ENCODE measurements around the gene CAMK2B. TPM values are rescaled to one million over a fixed set of nuclear protein-coding genes. Genes with fewer than 3 reads are reported as not detected.

Gene CAMK2B
- total RNA-seq, 1 experiment from 2014 or later, result 2.4 TPM

- Histone ChIP-seq H3K9me3 (replicated peaks) (no peaks in the 10 kb centered on the region), H3K4me3 (no peak overlapping the region), H3K4me1 (no peaks in the 10 kb centered on the region), H3K27ac (no peak overlapping the region), H3K27me3 (peaks cover 61% of the 10 kb centered on the region), H3K36me3 (no peaks in the 10 kb centered on the region)
- peak in 1 of 2 experiments; percentile 1 for DNase-seq
Measured at GRCh38 chr7:44289341-44290251, 35.8 kb downstream of the CAMK2B start.

GRCh38 chr7:44288811-44289340 lies 36.5 kb downstream of the CAMK2B start:
- no peaks in the 10 kb centered on the region for H3K4me1 ChIP-seq
- no peaks in the 10 kb centered on the region for H3K9me3 ChIP-seq (replicated peaks)
- no peak overlapping the region for H3K27ac ChIP-seq
- DNase-seq, result peak in 1 of 2 experiments; percentile 2
- no peaks in the 10 kb centered on the region for H3K36me3 ChIP-seq
- H3K27me3 ChIP-seq, result peaks cover 67% of the 10 kb centered on the region
- no peak overlapping the region for H3K4me3 ChIP-seq

- no peak overlapping the region for H3K27ac ChIP-seq
- no peaks in the 10 kb centered on the region for H3K36me3 ChIP-seq
- no peaks in the 10 kb centered on the region for H3K9me3 ChIP-seq (replicated peaks)
- H3K27me3 ChIP-seq, result peaks cover 66% of the 10 kb centered on the region
- no peak for DNase-seq
- H3K4me3 ChIP-seq, result no peak overlapping the region
- H3K4me1 ChIP-seq, result no peaks in the 10 kb centered on the region
Measured at GRCh38 chr7:44288381-44288685, 37.1 kb downstream of the CAMK2B start.

DNA sequence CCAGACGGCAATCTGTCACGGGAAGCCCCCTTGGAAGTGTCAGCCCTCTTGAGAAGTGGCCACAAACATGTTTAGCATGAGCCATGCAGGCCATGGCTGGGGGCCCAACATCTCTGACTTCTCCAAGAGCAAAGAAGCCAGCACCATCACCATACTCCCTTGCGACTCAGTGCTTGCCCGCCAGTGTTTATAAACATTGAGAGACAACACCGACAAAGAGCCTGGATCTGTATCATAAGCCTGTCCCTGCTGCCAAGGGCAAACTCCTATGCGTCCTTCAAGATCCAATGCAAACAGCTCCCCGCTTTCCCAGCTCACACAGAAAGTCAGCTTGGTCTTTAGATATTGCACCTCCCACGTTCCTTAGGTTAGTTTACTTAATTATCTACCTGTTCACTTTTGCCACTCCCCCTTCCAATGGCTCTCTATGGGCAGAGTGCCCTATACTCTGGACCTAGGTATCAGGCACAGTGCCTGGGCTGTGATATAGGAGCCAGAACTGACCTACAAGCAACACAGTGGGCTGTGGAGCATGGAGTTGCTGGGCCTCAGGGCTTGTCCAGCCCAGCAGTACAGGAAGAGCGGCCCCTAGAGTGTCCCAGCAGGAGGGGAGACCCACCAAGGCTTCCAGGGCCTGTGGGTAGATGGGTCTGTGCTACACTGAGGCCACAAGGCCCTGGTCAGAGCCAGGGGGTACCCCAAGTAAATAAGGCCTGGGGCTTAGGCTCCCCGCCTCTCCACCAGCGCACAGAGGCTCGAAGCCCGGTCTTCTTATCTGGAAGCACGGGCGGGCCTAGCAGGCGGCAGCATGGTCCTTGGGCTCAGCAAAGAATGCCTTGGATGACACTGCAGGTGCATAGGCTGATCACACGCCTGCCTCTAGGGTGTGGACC lies 37.7 kb downstream of the CAMK2B start:
- no peaks in the 10 kb centered on the region for H3K4me1 ChIP-seq
- H3K36me3 ChIP-seq, result no peaks in the 10 kb centered on the region
- no peak overlapping the region for H3K27ac ChIP-seq
- DNase-seq, result peak in 1 of 2 experiments; percentile 1
- no peak overlapping the region for H3K4me3 ChIP-seq
- no peaks in the 10 kb centered on the region for H3K9me3 ChIP-seq (replicated peaks)
- peaks cover 69% of the 10 kb centered on the region for H3K27me3 ChIP-seq

DNA sequence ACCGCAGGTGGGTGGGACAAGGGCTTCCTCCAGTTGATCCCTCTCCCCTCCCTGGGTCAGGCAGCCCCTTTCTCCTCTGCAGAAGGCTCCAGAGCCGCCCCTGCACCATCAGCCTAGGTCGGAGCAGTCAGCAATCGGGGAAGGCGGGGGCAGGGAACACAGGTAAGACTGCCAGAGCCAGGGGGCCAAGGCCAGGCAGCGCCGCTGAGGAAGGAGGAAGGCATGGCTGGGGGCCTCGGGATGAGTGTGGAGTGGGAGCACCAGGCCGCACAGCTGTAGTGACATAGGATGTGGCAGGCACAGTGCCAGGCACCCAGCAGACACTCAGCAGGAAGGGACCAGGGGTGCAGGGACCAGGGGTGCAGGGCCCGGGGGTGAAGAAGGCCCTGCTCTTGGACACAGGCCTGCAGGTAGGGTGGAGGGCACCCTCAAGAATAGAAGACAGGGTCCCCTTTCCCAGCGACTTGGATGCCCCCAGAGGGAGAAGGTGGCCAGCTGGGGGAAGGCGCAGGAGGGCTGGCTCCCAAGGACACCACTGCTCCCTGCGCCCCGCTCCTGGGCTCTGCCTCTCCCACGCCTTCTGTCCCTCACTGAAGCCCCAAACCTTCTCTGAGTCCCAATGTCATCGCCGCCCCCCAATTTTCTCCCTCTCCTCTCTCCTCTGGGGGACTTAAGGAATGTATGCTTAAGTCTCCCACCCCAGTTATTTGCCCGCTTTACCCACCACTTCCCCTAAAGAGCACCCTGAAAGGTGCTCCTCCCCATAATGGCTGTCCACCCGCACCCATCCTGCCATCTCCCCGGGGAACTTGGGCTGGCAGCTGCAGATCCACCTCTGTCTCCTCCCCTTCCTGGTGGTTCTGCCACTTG lies 38.5 kb downstream of the CAMK2B start:
- no peak overlapping the region for H3K4me3 ChIP-seq
- no peak overlapping the region for H3K27ac ChIP-seq
- peaks cover 71% of the 10 kb centered on the region for H3K27me3 ChIP-seq
- peak in 1 of 2 experiments; percentile 2 for DNase-seq
- no peaks in the 10 kb centered on the region for H3K4me1 ChIP-seq
- H3K9me3 ChIP-seq (replicated peaks), result no peaks in the 10 kb centered on the region
- no peaks in the 10 kb centered on the region for H3K36me3 ChIP-seq

- H3K4me3 ChIP-seq, result no peak overlapping the region
- H3K36me3 ChIP-seq, result no peaks in the 10 kb centered on the region
- no peak for DNase-seq
- H3K27me3 ChIP-seq, result peaks cover 68% of the 10 kb centered on the region
- H3K9me3 ChIP-seq (replicated peaks), result no peaks in the 10 kb centered on the region
- no peaks in the 10 kb centered on the region for H3K4me1 ChIP-seq
- H3K27ac ChIP-seq, result no peak overlapping the region
Measured at GRCh38 chr7:44286182-44286617, 39.2 kb downstream of the CAMK2B start.

DNA sequence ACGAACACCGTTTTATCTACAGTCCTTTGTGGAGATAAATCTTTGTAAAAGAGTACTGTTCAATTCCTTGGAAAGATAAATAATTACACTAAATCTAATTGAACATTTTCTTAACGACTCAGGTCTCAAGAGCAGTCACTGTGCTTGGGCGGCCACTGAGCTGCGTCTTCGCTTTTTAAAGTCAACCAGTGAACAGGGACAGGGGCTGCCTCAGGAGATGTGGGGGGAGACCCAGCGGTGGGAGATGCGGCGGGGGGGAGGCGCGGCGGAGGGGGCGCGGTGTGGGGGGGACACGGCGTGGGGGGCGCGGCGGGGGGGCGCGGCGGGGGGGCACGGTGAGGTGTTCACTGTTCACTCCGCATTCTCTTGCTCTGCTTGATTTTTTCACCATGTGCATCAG lies 39.8 kb downstream of the CAMK2B start:
- Histone ChIP-seq H3K4me1 (no peaks in the 10 kb centered on the region), H3K27me3 (peaks cover 68% of the 10 kb centered on the region), H3K4me3 (no peak overlapping the region), H3K36me3 (no peaks in the 10 kb centered on the region), H3K9me3 (replicated peaks) (no peaks in the 10 kb centered on the region), H3K27ac (no peak overlapping the region)
- DNase-seq, result peak in 1 of 2 experiments; percentile 0

GRCh38 chr7:44284881-44285541 lies 40.4 kb downstream of the CAMK2B start:
- H3K27me3 ChIP-seq, result peaks cover 66% of the 10 kb centered on the region
- H3K9me3 ChIP-seq (replicated peaks), result no peaks in the 10 kb centered on the region
- H3K27ac ChIP-seq, result no peak overlapping the region
- no peaks in the 10 kb centered on the region for H3K36me3 ChIP-seq
- H3K4me3 ChIP-seq, result no peak overlapping the region
- H3K4me1 ChIP-seq, result no peaks in the 10 kb centered on the region
- peak in 1 of 2 experiments; percentile 2 for DNase-seq

DNA sequence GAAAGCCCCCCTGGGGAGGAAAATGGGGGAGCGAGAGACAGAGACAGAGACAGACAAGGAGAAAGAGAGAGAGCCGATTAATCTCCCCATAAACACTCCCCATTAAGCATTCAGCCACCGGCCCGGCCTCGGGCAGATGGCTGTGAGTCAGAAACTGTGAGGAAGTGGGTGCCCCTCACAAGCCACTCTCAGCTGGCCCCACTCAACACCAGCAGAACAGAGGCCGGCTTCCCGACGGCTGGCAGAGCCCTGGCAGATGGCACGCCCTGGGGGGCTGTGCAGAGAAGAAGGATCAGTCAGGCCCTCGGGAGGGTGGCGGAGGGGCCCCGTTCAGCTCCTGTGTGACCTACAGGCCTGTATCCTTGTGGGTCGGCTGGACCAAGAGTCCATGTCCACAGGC lies 41.2 kb downstream of the CAMK2B start:
- DNase-seq, result peak in 1 of 2 experiments; percentile 5
- no peaks in the 10 kb centered on the region for H3K36me3 ChIP-seq
- no peaks in the 10 kb centered on the region for H3K4me1 ChIP-seq
- H3K27ac ChIP-seq, result no peak overlapping the region
- peaks cover 65% of the 10 kb centered on the region for H3K27me3 ChIP-seq
- no peaks in the 10 kb centered on the region for H3K9me3 ChIP-seq (replicated peaks)
- H3K4me3 ChIP-seq, result no peak overlapping the region

DNA sequence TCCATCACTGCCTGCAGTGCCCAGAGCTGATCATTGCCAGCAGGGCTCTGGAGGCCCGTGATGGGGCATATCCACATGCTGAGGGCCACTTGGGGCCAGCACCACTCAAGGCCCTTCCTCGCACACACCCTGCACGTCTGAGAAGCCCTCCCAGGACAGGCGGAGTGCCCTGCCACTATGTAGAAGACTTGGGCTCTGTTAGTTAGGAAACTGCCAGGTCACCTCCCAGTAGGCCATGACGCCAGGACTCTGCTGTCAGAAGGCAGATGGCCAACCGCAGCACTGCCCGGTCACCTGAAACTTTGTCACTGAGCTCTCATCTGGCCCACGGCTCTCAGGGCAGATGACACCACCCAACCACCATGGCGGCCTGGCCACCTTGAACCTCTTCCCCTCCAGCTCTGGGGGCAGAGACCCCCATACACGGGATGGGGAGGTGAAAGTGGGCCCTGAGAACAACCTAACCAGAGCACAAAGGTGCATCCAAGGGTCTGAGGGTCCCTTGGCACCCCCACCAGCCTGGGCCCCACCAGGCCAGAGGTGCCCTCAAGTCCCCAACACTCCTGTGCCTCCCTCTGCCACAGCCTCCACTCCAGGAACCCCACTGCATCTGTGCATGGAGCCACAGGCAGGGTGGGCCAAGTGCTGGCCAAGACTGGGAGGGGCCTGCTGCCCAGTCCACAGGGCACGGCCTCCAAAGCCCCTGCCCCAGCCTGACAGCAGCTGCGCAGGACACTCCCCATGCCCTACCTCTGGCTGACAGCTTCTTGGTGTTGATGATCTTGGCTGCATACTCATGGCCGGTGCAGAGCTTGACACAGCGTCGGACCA lies 41.8 kb downstream of the CAMK2B start:
- H3K27me3 ChIP-seq, result peaks cover 61% of the 10 kb centered on the region
- no peaks in the 10 kb centered on the region for H3K9me3 ChIP-seq (replicated peaks)
- DNase-seq, result peak in 1 of 2 experiments; percentile 3
- H3K27ac ChIP-seq, result no peak overlapping the region
- no peak overlapping the region for H3K4me3 ChIP-seq
- no peaks in the 10 kb centered on the region for H3K36me3 ChIP-seq
- no peaks in the 10 kb centered on the region for H3K4me1 ChIP-seq

GRCh38 chr7:44282601-44283171 lies 42.7 kb downstream of the CAMK2B start:
- Histone ChIP-seq H3K4me3 (no peak overlapping the region), H3K4me1 (no peaks in the 10 kb centered on the region), H3K9me3 (replicated peaks) (no peaks in the 10 kb centered on the region), H3K36me3 (no peaks in the 10 kb centered on the region), H3K27me3 (peaks cover 60% of the 10 kb centered on the region), H3K27ac (no peak overlapping the region)
- no peak for DNase-seq

- peaks cover 60% of the 10 kb centered on the region for H3K27me3 ChIP-seq
- H3K36me3 ChIP-seq, result no peaks in the 10 kb centered on the region
- no peaks in the 10 kb centered on the region for H3K9me3 ChIP-seq (replicated peaks)
- H3K4me3 ChIP-seq, result no peak overlapping the region
- peak in 1 of 2 experiments; percentile 3 for DNase-seq
- no peaks in the 10 kb centered on the region for H3K4me1 ChIP-seq
- no peak overlapping the region for H3K27ac ChIP-seq
Measured at GRCh38 chr7:44281811-44282600, 43.4 kb downstream of the CAMK2B start.

Data from SJCRH30 (cell line).